Measurements from ENCODE around the gene AP3B1. TPM values are rescaled to one million over a fixed set of nuclear protein-coding genes. Genes with fewer than 3 reads are reported as not detected.

The AP3B1 gene
- total and polyA plus RNA-seq, 3 donors from 2014 or later = 32.0 to 77.3 (median 74.0) TPM

GRCh38 chr5:78221467-78221866 is 73.0 kb downstream of the AP3B1 start:
- H3K4me3 ChIP-seq = no peak overlapping the region
- intact Hi-C loops (cut with DNase I; ENCODE audit: low total_unique reads) = no loop called here
- no peak overlapping the region for H3K27ac ChIP-seq
- 91 to 94% methylated on average over 1 of the region's 1 CpG for WGBS, 2 donors
- H3K27me3 ChIP-seq = no peaks in the 10 kb centered on the region
- DNase-seq = no peak
- TF ChIP-seq CTCF (IDR thresholded peaks at IDR 0.05) (no peak), POLR2A (IDR thresholded peaks at IDR 0.05) (no peak)
- no peaks in the 10 kb centered on the region for H3K9me3 ChIP-seq
- peaks cover 6% of the 10 kb centered on the region for H3K4me1 ChIP-seq
- no peaks in the 10 kb centered on the region for H3K36me3 ChIP-seq (ENCODE audit: low read depth, missing control alignments)

GRCh38 chr5:78215972-78216371 is 78.5 kb downstream of the AP3B1 start:
- no peaks in the 10 kb centered on the region for H3K36me3 ChIP-seq (ENCODE audit: low read depth, missing control alignments)
- no peak for DNase-seq
- no peak overlapping the region for H3K4me3 ChIP-seq
- no peaks in the 10 kb centered on the region for H3K9me3 ChIP-seq
- H3K4me1 ChIP-seq = no peaks in the 10 kb centered on the region
- TF ChIP-seq CTCF (IDR thresholded peaks at IDR 0.05) (no peak), POLR2A (IDR thresholded peaks at IDR 0.05) (no peak)
- H3K27me3 ChIP-seq = no peaks in the 10 kb centered on the region
- H3K27ac ChIP-seq = no peak overlapping the region
- intact Hi-C loops (cut with DNase I; ENCODE audit: low total_unique reads) = no loop called here
- WGBS, 2 donors = 85 to 91% methylated on average over 4 of the region's 4 CpGs

GRCh38 chr5:78215565-78215964 is 78.9 kb downstream of the AP3B1 start:
- TF ChIP-seq CTCF (IDR thresholded peaks at IDR 0.05) (no peak), POLR2A (IDR thresholded peaks at IDR 0.05) (no peak)
- 76 to 92% methylated on average over 1 of the region's 1 CpG for WGBS, 2 donors

GRCh38 chr5:78213799-78214198 is 80.7 kb downstream of the AP3B1 start:
- no peak for DNase-seq
- H3K27ac ChIP-seq = no peak overlapping the region
- H3K4me1 ChIP-seq = no peaks in the 10 kb centered on the region
- WGBS, 2 donors = 81 to 85% methylated on average over 3 of the region's 3 CpGs
- H3K27me3 ChIP-seq = no peaks in the 10 kb centered on the region
- H3K36me3 ChIP-seq (ENCODE audit: low read depth, missing control alignments) = no peaks in the 10 kb centered on the region
- H3K9me3 ChIP-seq = no peaks in the 10 kb centered on the region
- H3K4me3 ChIP-seq = no peak overlapping the region
- TF ChIP-seq CTCF (IDR thresholded peaks at IDR 0.05) (no peak), POLR2A (IDR thresholded peaks at IDR 0.05) (no peak)
- intact Hi-C loops (cut with DNase I; ENCODE audit: low total_unique reads) = no loop called here

More at GRCh38 chr5:78215565-78215964, 78.9 kb downstream of the AP3B1 start:
- no peak for DNase-seq
- Histone ChIP-seq H3K36me3 (ENCODE audit: low read depth, missing control alignments) (no peaks in the 10 kb centered on the region), H3K4me3 (no peak overlapping the region), H3K27me3 (no peaks in the 10 kb centered on the region), H3K9me3 (no peaks in the 10 kb centered on the region), H3K27ac (no peak overlapping the region), H3K4me1 (no peaks in the 10 kb centered on the region)
- intact Hi-C loops (cut with DNase I; ENCODE audit: low total_unique reads) = no loop called here

GRCh38 chr5:78211052-78211451 is 83.4 kb downstream of the AP3B1 start:
- Histone ChIP-seq H3K9me3 (no peaks in the 10 kb centered on the region), H3K27ac (no peak overlapping the region), H3K27me3 (no peaks in the 10 kb centered on the region), H3K4me3 (no peak overlapping the region), H3K36me3 (ENCODE audit: low read depth, missing control alignments) (no peaks in the 10 kb centered on the region), H3K4me1 (no peaks in the 10 kb centered on the region)
- WGBS, 2 donors = 78 to 95% methylated on average over 4 of the region's 4 CpGs
- no peak for DNase-seq
- TF ChIP-seq POLR2A (IDR thresholded peaks at IDR 0.05) (no peak), CTCF (IDR thresholded peaks at IDR 0.05) (no peak)
- intact Hi-C loops (cut with DNase I; ENCODE audit: low total_unique reads) = no loop called here

All from testis (tissue), 3 donors.